GM23338 (cell line): ENCODE data around the gene YBEY. TPM values are rescaled to one million over a fixed set of nuclear protein-coding genes. Genes with fewer than 3 reads are reported as not detected.

Source experiments
- ATAC-seq: fragments of 200-7000 bp; cut with Tn5 transposase; 3 replicates; pipeline ENCODE4 v1.9.1; 2020
- DNase-seq: peaks from one replicate; pipeline ENCODE4 v3.0.0-alpha.2; 2015; ENCODE audit warnings: low spot score
- H2AFZ ChIP-seq: fragments of 200-600 bp; sonication (generic); 2 replicates; pipeline ENCODE4 v1.8.0; 2016; ENCODE audit warnings: antibody characterized with exemption, mild to moderate bottlenecking, moderate library complexity
- H3F3A ChIP-seq: fragments of 200-600 bp; sonication (generic); replicated peaks from 2 replicates; pipeline ENCODE4 v1.8.0; 2017; ENCODE audit warnings: antibody characterized with exemption, mixed run types, low read depth
- H3K27ac ChIP-seq: fragments of 200-600 bp; sonication (generic); 2 replicates; pipeline ENCODE4 v1.6.1; 2016; ENCODE audit warnings: low read depth
- H3K27me3 ChIP-seq: fragments of 200-600 bp; sonication (generic); 2 replicates; pipeline ENCODE4 v1.8.0; 2016; ENCODE audit warnings: mild to moderate bottlenecking, mixed run types, moderate library complexity; ENCODE audit not compliant: insufficient read depth
- H3K36me3 ChIP-seq: fragments of 200-600 bp; sonication (generic); 2 replicates; pipeline ENCODE4 v1.8.0; 2016; ENCODE audit warnings: mild to moderate bottlenecking; ENCODE audit not compliant: insufficient read depth
- H3K4me1 ChIP-seq: fragments of 200-600 bp; sonication (generic); 2 replicates; pipeline ENCODE4 v1.8.0; 2016; ENCODE audit warnings: mild to moderate bottlenecking, moderate library complexity; ENCODE audit not compliant: insufficient read depth
- H3K4me2 ChIP-seq: fragments of 200-600 bp; sonication (generic); 2 replicates; pipeline ENCODE4 v1.7.1; 2017; ENCODE audit warnings: mixed run types
- H3K4me3 ChIP-seq: fragments of 200-600 bp; sonication (generic); 2 replicates; pipeline ENCODE4 v1.6.1; 2016; ENCODE audit warnings: mixed run types
- H3K79me2 ChIP-seq: fragments of 200-600 bp; sonication (generic); replicated peaks from 2 replicates; pipeline ENCODE4 v1.8.0; 2017; ENCODE audit warnings: mild to moderate bottlenecking; ENCODE audit not compliant: insufficient read depth
- H3K9me2 ChIP-seq: fragments of 200-600 bp; sonication (generic); 2 replicates; pipeline ENCODE4 v1.8.0; 2017; ENCODE audit not compliant: insufficient read depth
- H4K20me1 ChIP-seq: fragments of 200-600 bp; sonication (generic); replicated peaks from 2 replicates; pipeline ENCODE4 v1.8.0; 2017; ENCODE audit warnings: mild to moderate bottlenecking; ENCODE audit not compliant: insufficient read depth
- H3K27ac Mint-ChIP-seq: 2 replicates; pipeline ENCODE4 v1.8.0; 2020; ENCODE audit warnings: inconsistent platforms, mild to moderate bottlenecking, moderate library complexity, mixed read lengths
- H3K27me3 Mint-ChIP-seq: 3 replicates; pipeline ENCODE4 v1.8.0; 2022; ENCODE audit warnings: low read depth, mild to moderate bottlenecking, moderate library complexity, mixed read lengths, inconsistent platforms; ENCODE audit not compliant: insufficient read depth, poor library complexity
- H3K36me3 Mint-ChIP-seq: 3 replicates; pipeline ENCODE4 v1.8.0; 2021; ENCODE audit warnings: low read depth, mild to moderate bottlenecking, inconsistent platforms, moderate library complexity, mixed read lengths
- H3K4me1 Mint-ChIP-seq: 3 replicates; pipeline ENCODE4 v1.8.0; 2020; ENCODE audit warnings: mild to moderate bottlenecking, inconsistent platforms, mixed read lengths
- H3K4me3 Mint-ChIP-seq: 3 replicates; pipeline ENCODE4 v1.8.0; 2021; ENCODE audit warnings: moderate library complexity, mild to moderate bottlenecking, inconsistent platforms, mixed read lengths
- H3K9me3 Mint-ChIP-seq: 3 replicates; pipeline ENCODE4 v1.8.0; 2020; ENCODE audit warnings: moderate library complexity, mild to moderate bottlenecking, inconsistent platforms, mixed read lengths
- EZH2 ChIP-seq: fragments of 200-600 bp; sonication (generic); IDR thresholded peaks from one replicate; pipeline ENCODE4 v1.8.0; 2017; ENCODE audit warnings: antibody characterized with exemption, mild to moderate bottlenecking, low read depth; ENCODE audit not compliant: unreplicated experiment
- EZH2phosphoT487 ChIP-seq: fragments of 200-600 bp; sonication (generic); IDR thresholded peaks from one replicate; pipeline ENCODE4 v1.8.1; 2018; ENCODE audit warnings: antibody characterized with exemption; ENCODE audit not compliant: unreplicated experiment
- JUNB ChIP-seq: IDR thresholded peaks from one replicate; pipeline ENCODE4 v1.6.1; 2016; ENCODE audit warnings: antibody characterized with exemption; ENCODE audit not compliant: unreplicated experiment
- NANOG ChIP-seq: IDR thresholded peaks from 2 replicates; pipeline ENCODE4 v1.6.1; 2016; ENCODE audit warnings: antibody characterized with exemption, borderline replicate concordance
- POLR2AphosphoS5 ChIP-seq: IDR thresholded peaks from 2 replicates; pipeline ENCODE4 v1.6.1; 2016; ENCODE audit warnings: antibody characterized with exemption, low read depth
- polyA plus RNA-seq: library from polyadenylated mRNA; unstranded; fragments of >200 nt; fragmentation: Nextera tagmentation; extraction: Ambion mirVana; gene quantifications from 2 replicates; pipeline ENCODE4 v1.2.1, GENCODE V29; 2016
- total RNA-seq: library from RNA; depleted of rRNA; stranded (reverse); fragments of >200 nt; shearing (Covaris generic); gene quantifications from 2 replicates; pipeline ENCODE4 v1.2.3, GENCODE V29; 2014
- TF ChIP-seq, protein P1 (sequence below): fragments of 250-450 bp; sonication (Bioruptor Pico); IDR thresholded peaks from 2 replicates; pipeline ENCODE4 v1.5.0; 2020; ENCODE audit warnings: mild to moderate bottlenecking, moderate library complexity
- TF ChIP-seq, protein P2 (sequence below): IDR thresholded peaks from 2 replicates; pipeline ENCODE4 v1.6.1; 2016; ENCODE audit warnings: antibody characterized with exemption

Gene YBEY
- total and polyA plus RNA-seq, 2 experiments from 2014 or later = 28.1 to 31.8 TPM

DNA sequence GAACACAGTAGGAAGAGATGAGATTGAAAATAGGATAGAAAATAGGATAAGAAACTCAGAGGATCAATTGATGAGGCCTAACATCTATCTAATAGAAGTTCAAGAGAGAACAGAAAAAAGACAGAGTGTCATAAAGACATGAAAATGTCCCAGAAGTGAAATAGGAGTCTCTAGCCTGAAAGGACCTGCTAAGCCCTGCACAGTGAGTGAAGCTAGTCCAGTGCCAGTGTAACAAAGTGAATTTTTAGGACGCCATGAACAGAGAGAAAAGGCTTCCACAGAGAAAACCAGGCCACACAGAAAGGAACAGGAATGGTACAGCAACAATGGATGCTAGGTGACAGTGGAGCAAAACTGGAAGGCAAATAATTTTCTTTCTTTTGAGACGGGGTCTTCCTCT is 37.3 kb upstream of the YBEY start (continued):
- TF ChIP-seq, protein P1, sequence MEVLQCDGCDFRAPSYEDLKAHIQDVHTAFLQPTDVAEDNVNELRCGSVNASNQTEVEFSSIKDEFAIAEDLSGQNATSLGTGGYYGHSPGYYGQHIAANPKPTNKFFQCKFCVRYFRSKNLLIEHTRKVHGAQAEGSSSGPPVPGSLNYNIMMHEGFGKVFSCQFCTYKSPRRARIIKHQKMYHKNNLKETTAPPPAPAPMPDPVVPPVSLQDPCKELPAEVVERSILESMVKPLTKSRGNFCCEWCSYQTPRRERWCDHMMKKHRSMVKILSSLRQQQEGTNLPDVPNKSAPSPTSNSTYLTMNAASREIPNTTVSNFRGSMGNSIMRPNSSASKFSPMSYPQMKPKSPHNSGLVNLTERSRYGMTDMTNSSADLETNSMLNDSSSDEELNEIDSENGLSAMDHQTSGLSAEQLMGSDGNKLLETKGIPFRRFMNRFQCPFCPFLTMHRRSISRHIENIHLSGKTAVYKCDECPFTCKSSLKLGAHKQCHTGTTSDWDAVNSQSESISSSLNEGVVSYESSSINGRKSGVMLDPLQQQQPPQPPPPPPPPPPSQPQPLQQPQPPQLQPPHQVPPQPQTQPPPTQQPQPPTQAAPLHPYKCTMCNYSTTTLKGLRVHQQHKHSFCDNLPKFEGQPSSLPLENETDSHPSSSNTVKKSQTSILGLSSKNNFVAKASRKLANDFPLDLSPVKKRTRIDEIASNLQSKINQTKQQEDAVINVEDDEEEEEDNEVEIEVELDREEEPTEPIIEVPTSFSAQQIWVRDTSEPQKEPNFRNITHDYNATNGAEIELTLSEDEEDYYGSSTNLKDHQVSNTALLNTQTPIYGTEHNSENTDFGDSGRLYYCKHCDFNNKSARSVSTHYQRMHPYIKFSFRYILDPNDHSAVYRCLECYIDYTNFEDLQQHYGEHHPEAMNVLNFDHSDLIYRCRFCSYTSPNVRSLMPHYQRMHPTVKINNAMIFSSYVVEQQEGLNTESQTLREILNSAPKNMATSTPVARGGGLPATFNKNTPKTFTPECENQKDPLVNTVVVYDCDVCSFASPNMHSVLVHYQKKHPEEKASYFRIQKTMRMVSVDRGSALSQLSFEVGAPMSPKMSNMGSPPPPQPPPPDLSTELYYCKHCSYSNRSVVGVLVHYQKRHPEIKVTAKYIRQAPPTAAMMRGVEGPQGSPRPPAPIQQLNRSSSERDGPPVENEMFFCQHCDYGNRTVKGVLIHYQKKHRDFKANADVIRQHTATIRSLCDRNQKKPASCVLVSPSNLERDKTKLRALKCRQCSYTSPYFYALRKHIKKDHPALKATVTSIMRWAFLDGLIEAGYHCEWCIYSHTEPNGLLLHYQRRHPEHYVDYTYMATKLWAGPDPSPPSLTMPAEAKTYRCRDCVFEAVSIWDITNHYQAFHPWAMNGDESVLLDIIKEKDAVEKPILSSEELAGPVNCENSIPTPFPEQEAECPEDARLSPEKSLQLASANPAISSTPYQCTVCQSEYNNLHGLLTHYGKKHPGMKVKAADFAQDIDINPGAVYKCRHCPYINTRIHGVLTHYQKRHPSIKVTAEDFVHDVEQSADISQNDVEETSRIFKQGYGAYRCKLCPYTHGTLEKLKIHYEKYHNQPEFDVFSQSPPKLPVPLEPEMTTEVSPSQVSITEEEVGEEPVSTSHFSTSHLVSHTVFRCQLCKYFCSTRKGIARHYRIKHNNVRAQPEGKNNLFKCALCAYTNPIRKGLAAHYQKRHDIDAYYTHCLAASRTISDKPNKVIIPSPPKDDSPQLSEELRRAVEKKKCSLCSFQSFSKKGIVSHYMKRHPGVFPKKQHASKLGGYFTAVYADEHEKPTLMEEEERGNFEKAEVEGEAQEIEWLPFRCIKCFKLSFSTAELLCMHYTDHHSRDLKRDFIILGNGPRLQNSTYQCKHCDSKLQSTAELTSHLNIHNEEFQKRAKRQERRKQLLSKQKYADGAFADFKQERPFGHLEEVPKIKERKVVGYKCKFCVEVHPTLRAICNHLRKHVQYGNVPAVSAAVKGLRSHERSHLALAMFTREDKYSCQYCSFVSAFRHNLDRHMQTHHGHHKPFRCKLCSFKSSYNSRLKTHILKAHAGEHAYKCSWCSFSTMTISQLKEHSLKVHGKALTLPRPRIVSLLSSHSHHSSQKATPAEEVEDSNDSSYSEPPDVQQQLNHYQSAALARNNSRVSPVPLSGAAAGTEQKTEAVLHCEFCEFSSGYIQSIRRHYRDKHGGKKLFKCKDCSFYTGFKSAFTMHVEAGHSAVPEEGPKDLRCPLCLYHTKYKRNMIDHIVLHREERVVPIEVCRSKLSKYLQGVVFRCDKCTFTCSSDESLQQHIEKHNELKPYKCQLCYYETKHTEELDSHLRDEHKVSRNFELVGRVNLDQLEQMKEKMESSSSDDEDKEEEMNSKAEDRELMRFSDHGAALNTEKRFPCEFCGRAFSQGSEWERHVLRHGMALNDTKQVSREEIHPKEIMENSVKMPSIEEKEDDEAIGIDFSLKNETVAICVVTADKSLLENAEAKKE (CRISPR knock-in tag) = no peak
- TF ChIP-seq JUNB (no peak), EZH2 (no peak)
- TF ChIP-seq, protein P2, sequence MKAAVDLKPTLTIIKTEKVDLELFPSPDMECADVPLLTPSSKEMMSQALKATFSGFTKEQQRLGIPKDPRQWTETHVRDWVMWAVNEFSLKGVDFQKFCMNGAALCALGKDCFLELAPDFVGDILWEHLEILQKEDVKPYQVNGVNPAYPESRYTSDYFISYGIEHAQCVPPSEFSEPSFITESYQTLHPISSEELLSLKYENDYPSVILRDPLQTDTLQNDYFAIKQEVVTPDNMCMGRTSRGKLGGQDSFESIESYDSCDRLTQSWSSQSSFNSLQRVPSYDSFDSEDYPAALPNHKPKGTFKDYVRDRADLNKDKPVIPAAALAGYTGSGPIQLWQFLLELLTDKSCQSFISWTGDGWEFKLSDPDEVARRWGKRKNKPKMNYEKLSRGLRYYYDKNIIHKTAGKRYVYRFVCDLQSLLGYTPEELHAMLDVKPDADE = no peak

DNA sequence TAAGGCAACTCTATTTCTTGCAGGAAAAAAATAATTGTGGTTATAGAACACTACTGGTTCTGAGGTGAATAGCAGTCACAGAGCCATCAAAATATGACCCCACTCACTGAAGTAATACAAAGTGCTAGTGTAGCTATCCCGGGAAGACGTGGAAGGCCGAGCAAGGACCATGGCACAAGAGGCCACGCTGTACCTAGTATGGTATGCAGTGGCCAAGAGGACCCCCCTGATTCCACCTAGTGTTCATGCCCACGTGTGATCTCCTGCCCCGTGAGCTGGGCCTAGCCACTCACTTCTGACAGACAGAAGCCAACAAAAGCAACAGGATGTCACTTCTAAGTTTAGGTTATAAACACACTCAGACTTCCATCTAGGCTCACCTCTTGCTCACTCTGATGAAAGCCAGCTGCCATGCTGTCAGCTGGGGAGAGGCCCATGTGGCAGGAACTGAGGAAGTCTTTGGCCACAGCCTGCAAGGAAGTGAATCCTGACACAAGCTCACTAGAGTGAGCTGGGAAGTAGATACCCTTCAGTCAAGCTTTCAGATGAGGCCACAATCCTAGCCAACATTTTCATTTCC is 35.9 kb upstream of the YBEY start:
- Mint-ChIP-seq H3K4me1 (no peaks in the 10 kb centered on the region), H3K27ac (no peak overlapping the region), H3K27me3 (peaks cover 3% of the 10 kb centered on the region), H3K4me3 (no peak overlapping the region), H3K9me3 (no peaks in the 10 kb centered on the region; the same call in 2 of the 3 replicates), H3K36me3 (peaks cover 92% of the 10 kb centered on the region)
- ATAC-seq (no peak), DNase-seq (no peak)
- H3K27ac ChIP-seq = no peak overlapping the region
- peaks cover 59% of the 10 kb centered on the region for H3K36me3 ChIP-seq
- H3K4me1 ChIP-seq = no peaks in the 10 kb centered on the region
- H2AFZ ChIP-seq = no peak overlapping the region
- no peak overlapping the region for H3K4me2 ChIP-seq
- H4K20me1 ChIP-seq = peaks cover 7% of the 10 kb centered on the region
- no peak overlapping the region for H3K4me3 ChIP-seq
- no peaks in the 10 kb centered on the region for H3K79me2 ChIP-seq
- H3K9me2 ChIP-seq = no peaks in the 10 kb centered on the region
- no peaks in the 10 kb centered on the region for H3K27me3 ChIP-seq
- peaks cover 4% of the 10 kb centered on the region; the same call in 1 of the 2 replicates for H3F3A ChIP-seq
- TF ChIP-seq POLR2AphosphoS5 (no peak), EZH2phosphoT487 (no peak), JUNB (no peak), NANOG (no peak)
- TF ChIP-seq, protein P1 (CRISPR knock-in tag) = no peak
